HFFc6 (cell line): ENCODE results near the gene CFAP161. TPM values are rescaled to one million over a fixed set of nuclear protein-coding genes. Genes with fewer than 3 reads are reported as not detected.
"Not testable (repeated sequence)": the region's sequence is repeated elsewhere in the genome, so short reads cannot be mapped to it uniquely, and the experiment has no call there.

ENCODE experiments used
- DNase-seq: peaks from one replicate; pipeline ENCODE4 v3.0.0-alpha.2; 2018
- H3K27ac Mint-ChIP-seq: 2 replicates; pipeline ENCODE4 v1.8.0; 2020; ENCODE audit warnings: mild to moderate bottlenecking, mixed read lengths
- H3K27me3 Mint-ChIP-seq: 2 replicates; pipeline ENCODE4 v1.8.0; 2021; ENCODE audit warnings: mild to moderate bottlenecking, moderate library complexity, mixed read lengths; ENCODE audit not compliant: insufficient read depth
- H3K36me3 Mint-ChIP-seq: 2 replicates; pipeline ENCODE4 v1.8.0; 2021; ENCODE audit warnings: low read depth, mixed read lengths
- H3K4me1 Mint-ChIP-seq: 2 replicates; pipeline ENCODE4 v1.8.0; 2020; ENCODE audit warnings: low read depth, mixed read lengths
- H3K4me3 Mint-ChIP-seq: 2 replicates; pipeline ENCODE4 v1.8.0; 2020; ENCODE audit warnings: mild to moderate bottlenecking, moderate library complexity, mixed read lengths
- H3K9me3 Mint-ChIP-seq: 2 replicates; pipeline ENCODE4 v1.8.0; 2020; ENCODE audit warnings: mild to moderate bottlenecking, mixed read lengths
- total RNA-seq, 6 experiments: library from RNA; stranded (reverse); fragmentation: NEBNext Ultra II Directional; extraction: Animal tissue kit (Norgen Biotek cat#: 25700); gene quantifications; 2 replicates in 1 of 6; 3 replicates in 5 of 6; pipeline ENCODE4 v1.2.3, GENCODE V29; 2021
- TF ChIP-seq, protein P1 (sequence below): fragments of 200-600 bp; sonication (generic); IDR thresholded peaks from 2 replicates; pipeline ENCODE4 v1.5.0; 2021; ENCODE audit warnings: antibody characterized with exemption, mild to moderate bottlenecking

Gene CFAP161
- total RNA-seq, 6 experiments from 2014 or later = 0.20 to 0.43 TPM; not detected in 4

- Mint-ChIP-seq H3K4me1 (peaks cover 12% of the 10 kb centered on the region), H3K36me3 (no peaks in the 10 kb centered on the region), H3K9me3 (no peaks in the 10 kb centered on the region), H3K27me3 (peaks cover 6% of the 10 kb centered on the region), H3K27ac (no peak overlapping the region), H3K4me3 (no peak overlapping the region)
- DNase-seq = no peak
- TF ChIP-seq, protein P1, sequence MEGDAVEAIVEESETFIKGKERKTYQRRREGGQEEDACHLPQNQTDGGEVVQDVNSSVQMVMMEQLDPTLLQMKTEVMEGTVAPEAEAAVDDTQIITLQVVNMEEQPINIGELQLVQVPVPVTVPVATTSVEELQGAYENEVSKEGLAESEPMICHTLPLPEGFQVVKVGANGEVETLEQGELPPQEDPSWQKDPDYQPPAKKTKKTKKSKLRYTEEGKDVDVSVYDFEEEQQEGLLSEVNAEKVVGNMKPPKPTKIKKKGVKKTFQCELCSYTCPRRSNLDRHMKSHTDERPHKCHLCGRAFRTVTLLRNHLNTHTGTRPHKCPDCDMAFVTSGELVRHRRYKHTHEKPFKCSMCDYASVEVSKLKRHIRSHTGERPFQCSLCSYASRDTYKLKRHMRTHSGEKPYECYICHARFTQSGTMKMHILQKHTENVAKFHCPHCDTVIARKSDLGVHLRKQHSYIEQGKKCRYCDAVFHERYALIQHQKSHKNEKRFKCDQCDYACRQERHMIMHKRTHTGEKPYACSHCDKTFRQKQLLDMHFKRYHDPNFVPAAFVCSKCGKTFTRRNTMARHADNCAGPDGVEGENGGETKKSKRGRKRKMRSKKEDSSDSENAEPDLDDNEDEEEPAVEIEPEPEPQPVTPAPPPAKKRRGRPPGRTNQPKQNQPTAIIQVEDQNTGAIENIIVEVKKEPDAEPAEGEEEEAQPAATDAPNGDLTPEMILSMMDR = no peak
Observed at GRCh38 chr15:81157939-81158223, 23.8 kb downstream of the CFAP161 start.

DNA sequence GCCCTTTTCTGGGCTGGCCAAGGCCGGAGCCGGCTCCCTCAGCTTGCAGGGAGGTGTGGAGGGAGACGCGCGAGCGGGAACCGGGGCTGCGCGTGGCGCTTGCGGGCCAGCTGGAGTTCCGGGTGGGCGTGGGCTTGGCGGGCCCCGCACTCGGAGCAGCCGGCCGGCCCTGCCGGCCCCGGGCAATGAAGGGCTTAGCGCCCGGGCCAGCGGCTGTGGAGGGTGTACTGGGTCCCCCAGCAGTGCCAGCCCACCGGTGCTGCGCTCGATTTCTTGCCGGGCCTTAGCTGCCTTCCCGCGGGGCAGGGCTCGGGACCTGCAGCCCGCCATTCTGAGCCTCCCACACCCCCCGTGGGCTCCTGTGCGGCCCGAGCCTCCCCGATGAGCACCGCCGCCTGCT is 24.5 kb downstream of the CFAP161 start:
- H3K27ac Mint-ChIP-seq, H3K4me1 Mint-ChIP-seq, H3K27me3 Mint-ChIP-seq, H3K9me3 Mint-ChIP-seq, H3K36me3 Mint-ChIP-seq, DNase-seq, H3K4me3 Mint-ChIP-seq: not testable (repeated sequence)

GRCh38 chr15:81160312-81161159 is 26.5 kb downstream of the CFAP161 start:
- H3K4me1 Mint-ChIP-seq = peaks cover 26% of the 10 kb centered on the region
- peaks cover 4% of the 10 kb centered on the region for H3K27me3 Mint-ChIP-seq

DNA sequence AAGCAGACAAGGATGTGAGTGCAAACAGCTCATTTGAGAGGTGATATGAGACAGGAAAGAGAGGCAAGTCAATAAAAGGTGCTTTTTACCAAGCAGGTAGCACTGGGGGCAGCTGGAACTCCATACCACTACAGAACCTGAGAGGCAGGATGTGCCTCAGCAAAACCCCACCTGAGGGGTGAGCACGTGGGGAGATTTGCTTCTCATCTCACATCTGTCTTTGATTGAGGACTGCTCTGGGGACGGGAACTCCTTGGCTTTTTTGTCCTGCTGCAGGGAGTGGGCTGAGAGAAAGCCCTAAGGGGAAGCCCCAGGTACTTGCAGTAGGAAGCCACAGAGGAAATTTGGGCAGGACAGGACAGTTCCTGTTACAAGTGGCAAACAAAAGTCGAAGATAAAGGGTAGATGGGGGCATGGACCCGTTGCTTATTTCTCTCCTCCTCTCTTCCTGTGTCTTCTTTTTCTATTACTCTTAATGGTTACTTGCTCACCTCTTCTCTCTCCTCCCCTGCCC is 27.1 kb downstream of the CFAP161 start:
- H3K36me3 Mint-ChIP-seq = no peaks in the 10 kb centered on the region
- H3K9me3 Mint-ChIP-seq = no peaks in the 10 kb centered on the region
- no peak overlapping the region for H3K4me3 Mint-ChIP-seq
- no peak overlapping the region for H3K27ac Mint-ChIP-seq
- peaks cover 27% of the 10 kb centered on the region for H3K4me1 Mint-ChIP-seq
- TF ChIP-seq, protein P1 = no peak
- peaks cover 4% of the 10 kb centered on the region for H3K27me3 Mint-ChIP-seq
- DNase-seq = no peak

More at GRCh38 chr15:81160312-81161159, 26.5 kb downstream of the CFAP161 start:
- H3K27ac Mint-ChIP-seq = no peak overlapping the region
- H3K9me3 Mint-ChIP-seq = no peaks in the 10 kb centered on the region
- no peak overlapping the region for H3K4me3 Mint-ChIP-seq
- DNase-seq = peak; percentile 55
- TF ChIP-seq, protein P1 = no peak
- H3K36me3 Mint-ChIP-seq = no peaks in the 10 kb centered on the region

DNA sequence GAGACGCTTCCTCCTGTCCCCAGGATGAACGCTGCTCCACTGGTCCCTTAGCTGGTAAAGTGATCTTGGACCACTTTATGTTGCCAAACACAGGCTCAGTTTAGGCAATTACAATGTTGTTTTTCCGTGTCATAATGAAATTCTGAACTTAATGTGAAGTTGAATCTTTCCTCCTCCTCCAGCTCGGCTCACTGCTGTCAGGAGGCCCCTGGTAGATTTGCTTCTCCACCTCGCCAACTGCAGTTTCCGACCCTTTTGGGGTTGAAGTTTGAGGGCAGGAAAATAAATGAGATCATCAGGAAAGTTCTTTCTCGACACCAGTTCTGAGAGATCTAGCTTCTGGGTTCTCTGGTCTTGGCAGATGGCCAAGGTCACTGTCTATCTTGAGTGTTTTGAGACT is 27.8 kb downstream of the CFAP161 start:
- DNase-seq = no peak
- no peak overlapping the region for H3K4me3 Mint-ChIP-seq
- no peaks in the 10 kb centered on the region for H3K9me3 Mint-ChIP-seq
- TF ChIP-seq, protein P1 = no peak
- peaks cover 4% of the 10 kb centered on the region for H3K27me3 Mint-ChIP-seq
- H3K4me1 Mint-ChIP-seq = peaks cover 27% of the 10 kb centered on the region
- H3K36me3 Mint-ChIP-seq = no peaks in the 10 kb centered on the region
- H3K27ac Mint-ChIP-seq = no peak overlapping the region
